ENCODE measurements around the gene ALDH9A1.
"Not testable (repeated sequence)": the region's sequence is repeated elsewhere in the genome, so short reads cannot be mapped to it uniquely, and the experiment has no call there.

Gene ALDH9A1

DNA sequence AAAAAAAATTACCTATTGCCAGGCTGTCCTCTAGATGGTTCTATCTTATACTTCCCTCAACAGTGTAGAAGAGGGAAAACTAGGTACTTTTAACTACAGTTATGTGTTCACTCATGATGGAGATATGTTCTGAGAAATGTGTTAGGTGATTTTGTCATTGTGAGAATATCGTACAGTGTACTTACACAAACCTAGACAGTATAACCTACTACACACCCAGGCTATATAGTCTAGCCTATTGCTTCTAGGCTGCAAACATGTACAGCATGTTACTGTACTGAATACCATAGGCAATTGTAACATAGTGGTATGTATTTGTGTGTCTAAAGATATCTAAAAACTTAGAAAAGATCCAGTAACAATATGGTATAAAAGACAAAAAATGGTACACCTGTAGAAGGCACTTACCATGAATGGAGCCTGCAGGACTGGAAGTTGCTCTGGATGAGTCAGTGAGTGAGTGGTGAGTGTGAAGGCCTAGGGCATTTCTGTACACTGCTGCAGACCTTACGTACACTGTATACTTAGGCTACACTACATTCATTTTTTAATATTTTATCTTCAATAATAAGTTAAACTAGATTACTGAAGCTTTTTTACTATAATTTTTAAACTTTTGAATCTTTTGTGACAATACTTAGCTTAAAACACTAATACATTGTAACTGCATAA lies 54.2 kb downstream of the ALDH9A1 start:
- TF ChIP-seq ZNF274 (IDR thresholded peaks at IDR 0.05; ENCODE audit: low read depth, low read length) = no peak
- no peak overlapping the region; the same call in 1 of the 2 replicates for H3K4me3 ChIP-seq (ENCODE audit: low read length)

- no peak overlapping the region for H3K4me3 ChIP-seq (ENCODE audit: low read length)
- no peak for TF ChIP-seq ZNF274 (IDR thresholded peaks at IDR 0.05; ENCODE audit: low read depth, low read length)
These were observed 57.0 kb downstream of the ALDH9A1 start for GRCh38 chr1:165641231-165641987.

DNA sequence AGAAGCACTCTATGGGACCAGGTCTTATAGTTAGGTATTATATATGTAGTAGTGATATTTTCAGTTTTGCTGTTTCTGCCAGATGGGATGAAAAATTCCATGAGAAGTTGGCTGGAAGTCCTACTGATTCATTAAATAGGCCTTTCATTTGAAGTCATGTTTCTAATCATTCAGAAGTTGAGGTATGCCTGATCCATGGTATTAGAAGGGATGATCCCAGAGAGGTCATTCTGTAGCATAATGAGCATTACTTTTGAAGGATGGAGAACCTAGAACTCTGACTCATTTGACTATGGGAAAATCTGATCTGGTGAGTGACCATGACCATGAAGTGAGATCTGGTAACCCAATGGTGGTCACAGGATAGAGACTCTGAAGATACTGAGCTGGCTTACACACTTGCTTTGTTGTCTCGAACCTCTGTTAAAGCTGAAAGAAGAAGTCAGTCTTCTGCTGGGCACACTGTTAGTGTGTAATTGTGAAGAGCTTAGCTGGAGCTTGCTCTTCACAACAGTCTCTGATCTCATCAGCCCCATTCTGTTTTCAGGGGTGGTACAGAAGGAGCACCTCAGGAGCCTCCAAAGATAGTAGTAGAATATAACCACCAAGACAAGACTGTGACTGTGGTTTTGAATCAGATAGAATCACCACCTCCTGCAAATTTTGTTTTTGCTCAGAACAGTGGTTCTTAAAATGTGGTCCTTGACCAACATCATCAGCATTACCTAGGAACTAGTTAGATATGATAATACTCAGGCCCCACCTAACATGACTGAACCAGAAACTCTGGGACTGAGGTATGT lies 58.3 kb downstream of the ALDH9A1 start:
- H3K4me3 ChIP-seq (ENCODE audit: low read length) = no peak overlapping the region
- TF ChIP-seq ZNF274 (IDR thresholded peaks at IDR 0.05; ENCODE audit: low read depth, low read length) = no peak

DNA sequence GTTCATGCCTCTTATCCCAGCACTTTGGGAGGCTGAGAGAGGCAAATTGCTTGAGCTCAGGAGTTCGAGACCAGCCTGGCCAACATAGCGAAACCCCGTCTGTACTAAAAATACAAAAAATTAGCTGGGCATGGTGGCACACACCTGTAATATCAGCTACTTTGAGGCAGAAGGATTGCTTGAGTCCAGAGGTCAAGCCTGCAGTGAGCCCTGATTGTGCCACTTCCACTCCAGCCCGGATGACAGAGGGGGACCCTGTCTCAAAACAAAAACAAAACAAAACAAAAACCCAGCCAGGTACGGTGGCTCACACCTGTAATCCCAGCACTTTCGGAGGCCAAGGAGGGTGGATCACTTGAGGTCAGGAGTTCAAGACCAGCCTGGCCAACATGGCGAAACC lies 60.2 kb downstream of the ALDH9A1 start:
- not testable (repeated sequence) for H3K4me3 ChIP-seq (ENCODE audit: low read length)

- no peak for TF ChIP-seq ZNF274 (IDR thresholded peaks at IDR 0.05; ENCODE audit: low read depth, low read length)
- no peak overlapping the region for H3K4me3 ChIP-seq (ENCODE audit: low read length)
These were observed 60.9 kb downstream of the ALDH9A1 start for GRCh38 chr1:165637427-165637826.

- no peak for TF ChIP-seq ZNF274 (IDR thresholded peaks at IDR 0.05; ENCODE audit: low read depth, low read length)
- no peak overlapping the region for H3K4me3 ChIP-seq (ENCODE audit: low read length)
These were observed 62.5 kb downstream of the ALDH9A1 start for GRCh38 chr1:165635823-165636222.

DNA sequence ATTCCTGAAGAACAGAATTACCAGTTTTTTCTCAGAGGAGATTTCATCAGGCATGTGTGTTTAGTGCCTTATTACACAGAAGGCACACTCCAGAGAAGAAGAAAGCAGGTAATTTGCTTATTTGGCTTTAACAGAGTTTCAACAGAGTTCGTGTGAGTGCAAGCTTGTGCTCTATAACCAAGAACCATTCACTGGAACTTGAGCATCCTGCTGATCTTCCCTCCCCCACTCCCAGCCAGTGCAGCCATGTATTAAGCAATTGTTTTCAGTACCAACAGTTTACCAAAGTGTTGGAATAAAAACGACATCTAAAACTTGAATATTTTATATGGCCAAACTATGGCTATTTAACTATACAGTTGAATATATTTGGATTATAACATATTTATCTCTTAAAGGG lies 63.0 kb downstream of the ALDH9A1 start:
- TF ChIP-seq ZNF274 (IDR thresholded peaks at IDR 0.05; ENCODE audit: low read depth, low read length) = no peak
- no peak overlapping the region; the same call in 1 of the 2 replicates for H3K4me3 ChIP-seq (ENCODE audit: low read length)

DNA sequence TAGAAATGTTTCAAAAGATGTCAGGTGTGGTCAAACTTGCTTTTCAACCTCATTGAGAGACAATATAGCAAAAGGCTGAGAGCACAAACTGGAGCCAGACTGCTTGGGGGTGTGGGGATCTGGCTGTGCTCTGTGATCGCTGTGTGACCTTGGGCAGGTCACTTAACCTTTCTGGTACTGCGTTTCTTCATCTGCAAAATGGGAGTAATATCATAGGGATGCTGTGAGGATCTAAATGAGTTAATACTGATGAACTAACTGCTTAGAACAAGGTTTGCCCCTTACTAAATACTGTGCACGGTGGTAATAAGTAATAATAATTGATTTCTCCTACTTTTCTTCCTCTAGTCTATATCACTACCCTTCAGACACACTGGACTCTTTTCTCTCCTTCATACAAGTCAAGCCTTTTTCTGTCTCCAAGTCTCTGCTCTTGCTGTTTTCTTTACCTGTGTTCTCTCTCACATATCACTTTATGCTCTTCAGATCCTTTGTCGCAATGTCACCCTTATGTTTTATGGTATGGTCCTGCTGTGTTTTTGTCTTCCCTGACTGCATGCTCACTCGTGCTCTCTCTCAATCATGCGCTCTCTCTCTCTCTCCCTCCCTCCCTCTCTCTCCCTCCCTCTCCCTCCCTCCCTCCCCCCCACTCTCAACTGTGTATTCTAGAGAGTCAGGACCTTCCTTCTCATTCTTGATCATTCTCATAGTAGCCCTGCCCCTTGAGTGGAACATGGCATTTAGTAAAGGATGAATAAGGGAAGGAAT lies 64.0 kb downstream of the ALDH9A1 start:
- TF ChIP-seq ZNF274 (IDR thresholded peaks at IDR 0.05; ENCODE audit: low read depth, low read length) = no peak

GRCh38 chr1:165633614-165634013 lies 64.7 kb downstream of the ALDH9A1 start:
- TF ChIP-seq ZNF274 (IDR thresholded peaks at IDR 0.05; ENCODE audit: low read depth, low read length) = no peak
- no peak overlapping the region for H3K4me3 ChIP-seq (ENCODE audit: low read length)

More for the DNA sequence above, 64.0 kb downstream of the ALDH9A1 start:
- H3K4me3 ChIP-seq (ENCODE audit: low read length) = no peak overlapping the region

- peak overlapping the region; percentile 93 for H3K4me3 ChIP-seq (ENCODE audit: low read length)
- no peak for TF ChIP-seq ZNF274 (IDR thresholded peaks at IDR 0.05; ENCODE audit: low read depth, low read length)
These were observed 65.9 kb downstream of the ALDH9A1 start for GRCh38 chr1:165632491-165632890.

DNA sequence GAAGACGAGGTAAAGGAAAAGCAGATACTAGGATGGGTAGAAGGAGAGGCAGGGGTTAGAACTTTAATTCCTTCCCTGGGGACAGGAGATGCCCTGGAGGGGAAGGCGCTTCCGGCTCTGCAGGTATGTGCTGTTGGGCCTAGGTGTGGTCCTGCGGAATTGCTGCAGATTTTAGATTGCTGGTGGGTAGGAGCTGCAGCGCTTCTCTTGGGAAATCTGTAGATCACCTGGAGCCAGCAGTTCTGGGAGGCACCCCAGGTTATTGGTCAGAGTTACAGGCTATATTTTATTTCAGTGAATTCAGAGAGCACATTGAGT lies 66.3 kb downstream of the ALDH9A1 start:
- no peak for TF ChIP-seq ZNF274 (IDR thresholded peaks at IDR 0.05; ENCODE audit: low read depth, low read length)
- peak overlapping the region; percentile 93 for H3K4me3 ChIP-seq (ENCODE audit: low read length)

DNA sequence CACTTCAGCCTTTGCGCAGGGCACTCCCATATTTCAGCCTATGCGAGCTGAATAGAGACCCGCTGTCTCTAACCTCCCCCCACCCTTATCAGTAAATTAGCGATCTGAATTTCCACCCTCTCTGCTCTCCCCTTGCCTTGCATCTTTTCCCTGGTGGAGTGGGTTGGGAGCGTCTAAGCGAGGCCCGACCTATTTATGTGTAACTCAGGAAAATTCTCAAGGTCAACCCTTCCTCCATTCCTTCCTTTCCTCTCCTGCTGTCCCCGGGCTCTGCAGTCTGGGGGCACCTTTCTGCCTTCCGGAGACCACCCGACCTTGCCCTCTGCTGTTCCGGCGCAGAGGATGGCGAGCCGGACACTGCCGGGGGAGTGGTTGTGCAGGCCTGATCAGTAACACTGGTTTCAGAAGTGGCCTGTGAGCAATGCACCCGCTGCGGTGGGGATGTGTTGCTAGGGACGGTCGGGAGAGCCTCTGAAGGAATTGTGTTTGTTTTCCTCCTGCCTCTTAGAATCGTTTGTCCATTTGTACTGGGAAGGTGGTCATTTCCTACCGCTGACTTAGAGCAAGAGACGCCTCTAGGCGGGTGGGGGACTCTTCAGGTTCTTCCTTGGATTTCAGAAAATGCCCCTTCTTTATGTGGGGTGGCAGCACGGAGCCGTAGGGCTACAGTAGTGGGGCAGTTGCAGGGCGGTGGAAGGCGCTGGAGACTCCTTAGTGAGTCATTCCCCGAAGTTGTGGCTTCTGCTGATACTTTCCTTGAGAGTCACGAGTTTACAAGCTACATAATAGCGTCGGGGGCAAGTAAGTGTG lies 66.8 kb downstream of the ALDH9A1 start:
- H3K4me3 ChIP-seq (ENCODE audit: low read length) = peak overlapping the region; percentile 93
- TF ChIP-seq ZNF274 (IDR thresholded peaks at IDR 0.05; ENCODE audit: low read depth, low read length) = no peak

DNA sequence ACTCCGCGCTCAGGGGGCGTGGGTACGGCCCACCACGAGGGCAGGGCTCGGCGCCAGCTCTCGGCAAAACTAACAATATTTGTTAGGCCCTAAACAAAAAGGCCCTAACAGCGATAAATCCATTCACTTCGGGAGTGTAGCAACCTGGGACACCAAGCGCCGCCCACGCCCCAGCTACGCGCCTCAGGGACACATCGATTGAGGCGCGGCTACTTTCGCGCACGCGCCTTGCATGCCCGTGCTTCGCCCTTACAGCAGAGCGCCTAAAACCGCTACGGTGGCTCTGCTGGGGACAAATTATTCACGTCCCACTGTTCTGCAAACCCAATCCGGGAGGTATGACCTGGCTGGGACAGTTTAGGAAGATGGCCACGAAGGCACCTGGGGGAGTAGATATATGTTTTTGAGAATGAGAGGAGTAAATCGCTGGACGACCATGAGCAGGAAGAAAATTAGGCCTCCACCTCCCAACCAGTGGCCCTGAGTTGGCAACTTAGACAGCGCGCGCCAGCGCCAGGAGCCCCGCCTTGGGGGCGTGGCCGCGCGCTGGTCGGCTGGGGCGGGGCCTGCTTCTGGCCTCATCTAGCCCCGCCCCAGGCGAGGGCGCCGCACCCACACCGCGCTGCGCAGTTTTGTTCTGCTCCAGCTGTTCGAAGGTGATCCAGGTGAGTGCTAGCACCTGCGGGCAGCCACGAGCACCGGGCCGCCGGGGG lies 67.6 kb downstream of the ALDH9A1 start, which contains the start of gene MGST3:
TSS of gene MGST3 (plus strand) at position 606 of the 713 bp plus-strand sequence. CDS start 18,614 bp downstream, outside the sequence.
- TF ChIP-seq ZNF274 (IDR thresholded peaks at IDR 0.05; ENCODE audit: low read depth, low read length) = no peak
- H3K4me3 ChIP-seq (ENCODE audit: low read length) = peak within 1 kb of the TSS; percentile 93
